Keratinocyte (primary cell): ENCODE results near the gene THRB. TPM values are rescaled to one million over a fixed set of nuclear protein-coding genes. Genes with fewer than 3 reads are reported as not detected.
A peak's percentile ranks its signal among the peaks of the same experiment; 100 is the strongest.

Experiments
- DNase-seq: peaks from one replicate; pipeline ENCODE4 v3.0.0-alpha.2; 2011; ENCODE audit warnings: low read depth, missing footprints, low spot score
- FAIRE-seq: peaks from 2 replicates; lab custom pipeline; 2011; peaks lifted over from hg19 to GRCh38; lab: Jason Lieb, UNC
- H2AFZ ChIP-seq: 2 replicates; pipeline ENCODE4 v1.6.0; 2012; ENCODE audit warnings: low read length, control low read depth, inconsistent platforms; ENCODE audit not compliant: control insufficient read depth
- H3K27ac ChIP-seq: 2 replicates; pipeline ENCODE4 v1.5.1; 2011; ENCODE audit warnings: low read length; ENCODE audit not compliant: control insufficient read depth, insufficient read depth
- H3K27me3 ChIP-seq: 3 replicates; pipeline ENCODE4 v1.6.0; 2011; ENCODE audit warnings: low read length; ENCODE audit not compliant: control insufficient read depth, insufficient read depth; ENCODE audit errors: extremely low read depth
- H3K36me3 ChIP-seq, 2 experiments: 2 replicates in 1 of 2; 3 replicates in 1 of 2; pipeline ENCODE4 v1.5.1; 2011; ENCODE audit warnings: low read length in 2 of 2, mild to moderate bottlenecking in 1 of 2; ENCODE audit not compliant: control insufficient read depth in 2 of 2, insufficient read depth in 2 of 2; ENCODE audit errors: extremely low read depth in 1 of 2
- H3K4me1 ChIP-seq: 3 replicates; pipeline ENCODE4 v1.5.1; 2011; ENCODE audit warnings: low read length; ENCODE audit not compliant: control insufficient read depth, insufficient read depth; ENCODE audit errors: extremely low read depth
- H3K4me2 ChIP-seq: 3 replicates; pipeline ENCODE4 v1.6.0; 2011; ENCODE audit warnings: low read depth, low read length; ENCODE audit not compliant: control insufficient read depth, insufficient read depth; ENCODE audit errors: extremely low read depth
- H3K4me3 ChIP-seq, 3 experiments: fragments of 200-600 bp in 1 of 3; sonication (generic) in 1 of 3; 2 replicates in 2 of 3; 3 replicates in 1 of 3; pipeline ENCODE4 v1.5.1; 2011 to 2016; ENCODE audit warnings: low read length in 3 of 3, mild to moderate bottlenecking in 3 of 3, control low read depth in 2 of 3, inconsistent platforms in 1 of 3, low read depth in 1 of 3, mixed read lengths in 1 of 3, mixed run types in 1 of 3, moderate library complexity in 1 of 3; ENCODE audit not compliant: control insufficient read depth in 2 of 3, insufficient read depth in 2 of 3; ENCODE audit errors: extremely low read depth in 1 of 3
- H3K79me2 ChIP-seq: 2 replicates; pipeline ENCODE4 v1.6.0; 2012; ENCODE audit warnings: low read length; ENCODE audit not compliant: control insufficient read depth, insufficient read depth
- H3K9ac ChIP-seq: 3 replicates; pipeline ENCODE4 v1.6.0; 2011; ENCODE audit warnings: low read length; ENCODE audit not compliant: control insufficient read depth, insufficient read depth; ENCODE audit errors: extremely low read depth
- H3K9me1 ChIP-seq: 3 replicates; pipeline ENCODE4 v1.6.0; 2011; ENCODE audit warnings: low read length; ENCODE audit not compliant: control insufficient read depth, insufficient read depth; ENCODE audit errors: extremely low read depth
- H3K9me3 ChIP-seq: 2 replicates; pipeline ENCODE4 v1.5.1; 2012; ENCODE audit warnings: low read depth, low read length; ENCODE audit not compliant: control insufficient read depth
- H4K20me1 ChIP-seq: 3 replicates; pipeline ENCODE4 v1.6.0; 2011; ENCODE audit warnings: low read length; ENCODE audit not compliant: control insufficient read depth, insufficient read depth; ENCODE audit errors: extremely low read depth
- EZH2 ChIP-seq: IDR thresholded peaks from one replicate; pipeline ENCODE4 v1.6.1; 2012; ENCODE audit warnings: inconsistent platforms, mild to moderate bottlenecking, low read length, moderate library complexity
- dilution Hi-C: fragments of 300-500 bp; cut with MboI; formaldehyde crosslinking; loops from one replicate; pipeline ENCODE4 v1.7.0; 2020; ENCODE audit warnings: low sequenced_read_pairs; ENCODE audit not compliant: extremely low pct_ligation_motif_present
- polyA plus RNA-seq, 5 experiments: library from polyadenylated mRNA; depleted of rRNA in 3 of 5; stranded (reverse) in 3 of 5; stranded (forward) in 1 of 5; unstranded in 1 of 5; fragments of >200 nt; gene quantifications; 1 replicate in 1 of 5; 2 replicates in 3 of 5; 3 replicates in 1 of 5; pipeline versions ENCODE4 v1.2.1 to v1.2.3, GENCODE V29; 2011 to 2012; ENCODE audit warnings: missing spikeins in 2 of 5, low read depth in 1 of 5, low replicate concordance in 1 of 5
- TF ChIP-seq, protein P1 (sequence below), 3 experiments: IDR thresholded peaks in 1 of 3; conservative IDR thresholded peaks in 1 of 3; optimal IDR thresholded peaks in 1 of 3; 2 replicates in 2 of 3; 3 replicates in 1 of 3; pipeline versions ENCODE3 to v1.5.1; 2011; ENCODE audit warnings: low read length in 3 of 3, mild to moderate bottlenecking in 3 of 3, moderate library complexity in 2 of 3, control low read depth in 1 of 3, inconsistent platforms in 1 of 3; ENCODE audit not compliant: insufficient read depth in 2 of 3; ENCODE audit errors: extremely low read depth in 1 of 3

THRB gene
- polyA plus RNA-seq, 1 donor (not counting 4 experiments of a cell fraction or from before 2014, with no cell fraction given): 2.6 TPM

GRCh38 chr3:24145981-24146822, 348.4 kb downstream of the THRB start:
- Histone ChIP-seq H3K27ac (peak overlapping the region; percentile 50), H4K20me1 (no peaks in the 10 kb centered on the region), H3K4me1 (peaks cover 14% of the 10 kb centered on the region), H3K9ac (no peak overlapping the region), H3K79me2 (no peaks in the 10 kb centered on the region), H3K9me3 (no peaks in the 10 kb centered on the region), H2AFZ (peak overlapping the region; percentile 29), H3K9me1 (no peaks in the 10 kb centered on the region), H3K4me3 (peak overlapping the region in 2 of 3 experiments; percentile 15 to 24), H3K36me3 (no peaks in the 10 kb centered on the region), H3K27me3 (no peaks in the 10 kb centered on the region), H3K4me2 (peak overlapping the region; percentile 77)
- TF ChIP-seq EZH2: no peak
- TF ChIP-seq, protein P1, sequence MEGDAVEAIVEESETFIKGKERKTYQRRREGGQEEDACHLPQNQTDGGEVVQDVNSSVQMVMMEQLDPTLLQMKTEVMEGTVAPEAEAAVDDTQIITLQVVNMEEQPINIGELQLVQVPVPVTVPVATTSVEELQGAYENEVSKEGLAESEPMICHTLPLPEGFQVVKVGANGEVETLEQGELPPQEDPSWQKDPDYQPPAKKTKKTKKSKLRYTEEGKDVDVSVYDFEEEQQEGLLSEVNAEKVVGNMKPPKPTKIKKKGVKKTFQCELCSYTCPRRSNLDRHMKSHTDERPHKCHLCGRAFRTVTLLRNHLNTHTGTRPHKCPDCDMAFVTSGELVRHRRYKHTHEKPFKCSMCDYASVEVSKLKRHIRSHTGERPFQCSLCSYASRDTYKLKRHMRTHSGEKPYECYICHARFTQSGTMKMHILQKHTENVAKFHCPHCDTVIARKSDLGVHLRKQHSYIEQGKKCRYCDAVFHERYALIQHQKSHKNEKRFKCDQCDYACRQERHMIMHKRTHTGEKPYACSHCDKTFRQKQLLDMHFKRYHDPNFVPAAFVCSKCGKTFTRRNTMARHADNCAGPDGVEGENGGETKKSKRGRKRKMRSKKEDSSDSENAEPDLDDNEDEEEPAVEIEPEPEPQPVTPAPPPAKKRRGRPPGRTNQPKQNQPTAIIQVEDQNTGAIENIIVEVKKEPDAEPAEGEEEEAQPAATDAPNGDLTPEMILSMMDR (optimal IDR thresholded peaks at IDR 0.05 in 1 of 3, IDR thresholded peaks at IDR 0.05 in 1 of 3, conservative IDR thresholded peaks at IDR 0.05 in 1 of 3; ENCODE audit: extremely low read depth in 1 of 3, insufficient read depth in 2 of 3, low read length in 3 of 3): no peak
- DNase-seq (no peak), FAIRE-seq (peak; percentile 61)
- dilution Hi-C loops: no loop called here

- dilution Hi-C loops: no loop called here
Observed at GRCh38 chr3:24145481-24145880, 349.2 kb downstream of the THRB start.

More at GRCh38 chr3:24145481-24145880, 349.2 kb downstream of the THRB start:
- DNase-seq: no peak
- H2AFZ ChIP-seq: no peak overlapping the region
- H3K27me3 ChIP-seq: no peaks in the 10 kb centered on the region
- peak overlapping the region; percentile 50 for H3K27ac ChIP-seq
- H3K4me3 ChIP-seq: no peak overlapping the region
- H3K4me1 ChIP-seq: peaks cover 14% of the 10 kb centered on the region
- H3K36me3 ChIP-seq: no peaks in the 10 kb centered on the region
- H4K20me1 ChIP-seq: no peaks in the 10 kb centered on the region
- TF ChIP-seq, protein P1 (optimal IDR thresholded peaks at IDR 0.05 in 1 of 3, IDR thresholded peaks at IDR 0.05 in 1 of 3, conservative IDR thresholded peaks at IDR 0.05 in 1 of 3; ENCODE audit: extremely low read depth in 1 of 3, insufficient read depth in 2 of 3, low read length in 3 of 3): no peak
- H3K79me2 ChIP-seq: no peaks in the 10 kb centered on the region
- H3K4me2 ChIP-seq: peak overlapping the region; percentile 77
- no peak overlapping the region for H3K9ac ChIP-seq
- H3K9me3 ChIP-seq: no peaks in the 10 kb centered on the region
- no peaks in the 10 kb centered on the region for H3K9me1 ChIP-seq
- FAIRE-seq: no peak
